GM10266 (cell line): Measurements from ENCODE around the gene TIGD4.

Experiments used
- DNase-seq: peaks from one replicate; pipeline ENCODE4 v3.0.0; 2012; ENCODE audit errors: extremely low spot score
- CTCF ChIP-seq: IDR thresholded peaks from 2 replicates; pipeline ENCODE4 v1.5.1; 2012; ENCODE audit warnings: mild to moderate bottlenecking, low read depth; ENCODE audit not compliant: control insufficient read depth, insufficient read depth; ENCODE audit errors: missing control alignments

Gene TIGD4

DNA sequence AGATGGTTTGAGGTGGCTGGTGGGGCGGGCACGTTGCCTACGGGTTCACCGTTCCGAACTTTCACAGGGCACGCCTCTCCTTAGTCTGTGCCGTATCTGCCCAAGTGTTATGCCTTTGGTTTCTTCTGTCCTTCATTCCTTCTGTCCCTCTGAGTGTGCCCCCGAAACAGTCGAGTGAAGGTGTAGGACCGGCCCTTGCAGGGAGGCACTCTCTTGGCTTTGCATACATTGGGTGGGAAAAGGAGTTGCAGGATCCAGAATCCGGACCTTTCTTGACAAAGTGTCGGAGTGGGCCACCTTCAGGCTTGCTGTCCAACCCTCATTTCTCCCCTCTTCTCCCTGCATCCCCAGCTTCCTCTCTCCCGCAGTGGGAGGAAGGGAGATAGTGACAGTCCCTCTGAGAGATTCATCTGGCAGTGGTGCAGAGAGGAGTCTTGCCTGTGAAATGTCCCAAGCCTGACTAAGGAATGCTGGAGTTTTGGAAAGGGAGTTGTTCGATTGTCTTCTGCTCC lies 793 bp upstream of the TIGD4 start:
- no peak for DNase-seq
- no peak for TF ChIP-seq CTCF

- DNase-seq: peak; percentile 25
- TF ChIP-seq CTCF: no peak
Measured at GRCh38 chr4:152778656-152779512, 646 bp downstream of the TIGD4 start.

DNA sequence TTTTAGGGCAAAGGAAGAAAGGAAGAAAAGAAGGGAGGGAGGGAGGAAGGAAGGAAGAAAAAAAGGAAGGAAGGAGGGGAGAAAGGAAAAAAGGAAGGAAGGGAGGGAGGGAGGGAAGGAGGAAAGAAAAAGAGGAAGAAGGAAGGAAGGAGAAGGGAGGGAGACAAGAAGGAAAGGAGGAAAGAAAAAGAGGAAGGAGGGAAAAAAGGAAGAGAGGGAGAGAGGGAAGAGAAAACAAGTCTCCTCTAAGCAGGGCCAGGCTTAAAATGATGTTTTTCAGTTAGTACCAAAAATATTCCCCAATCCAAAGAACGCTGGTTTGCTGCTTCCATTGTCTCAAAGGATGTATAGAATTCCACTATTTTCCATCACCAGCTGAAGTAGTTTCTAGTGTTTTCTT lies 2.0 kb downstream of the TIGD4 start:
- TF ChIP-seq CTCF: no peak
- DNase-seq: no peak

DNA sequence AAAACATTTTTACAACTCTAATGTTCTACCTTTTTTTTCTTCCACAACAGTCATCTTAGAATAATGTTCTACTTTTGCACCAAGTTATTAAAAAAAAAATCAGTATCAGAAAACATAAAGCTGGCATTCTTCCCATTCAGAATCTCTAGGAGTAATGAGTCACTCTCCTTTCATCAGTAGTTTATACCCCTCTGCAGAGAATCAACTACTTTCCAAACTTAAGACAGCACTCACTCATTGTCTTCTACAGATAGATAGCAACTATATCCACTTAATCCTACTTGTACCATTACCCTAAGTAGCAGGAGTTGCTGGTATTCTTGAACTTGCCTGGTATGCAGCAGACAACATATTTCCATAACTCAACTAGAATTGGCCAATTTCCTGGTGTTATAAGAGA lies 3.2 kb downstream of the TIGD4 start:
- no peak for TF ChIP-seq CTCF
- DNase-seq: no peak

DNA sequence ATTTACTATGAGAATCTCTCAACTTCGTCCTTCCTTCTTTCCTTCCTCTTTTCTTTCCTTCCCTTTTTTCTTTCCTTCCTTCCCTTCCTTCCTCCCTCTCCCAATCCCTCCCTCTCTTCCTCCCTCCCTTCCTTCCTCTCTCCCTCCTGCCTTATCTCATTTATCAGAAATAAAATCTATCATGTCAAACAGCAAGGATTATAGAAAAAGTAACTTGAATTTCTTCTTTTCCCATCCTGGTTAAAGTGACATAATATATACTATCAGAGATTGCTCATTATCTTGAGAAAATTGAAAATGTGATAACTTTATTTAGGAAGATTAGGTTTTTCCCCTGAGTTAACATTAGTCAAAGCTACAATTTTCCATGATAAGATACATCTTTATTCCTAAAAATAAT lies 5.6 kb downstream of the TIGD4 start:
- TF ChIP-seq CTCF: no peak
- DNase-seq: no peak

- no peak for DNase-seq
- TF ChIP-seq CTCF: no peak
Measured at GRCh38 chr4:152773339-152773738, 6.2 kb downstream of the TIGD4 start.
